Fibroblast of skin of scalp (primary cell): ENCODE results near the gene ADCY4.
A peak's percentile ranks its signal among the peaks of the same experiment; 100 is the strongest.

Experiments used
- DNase-seq: peaks from one replicate; pipeline ENCODE4 v3.0.0-alpha.2; 2013

Gene ADCY4

DNA sequence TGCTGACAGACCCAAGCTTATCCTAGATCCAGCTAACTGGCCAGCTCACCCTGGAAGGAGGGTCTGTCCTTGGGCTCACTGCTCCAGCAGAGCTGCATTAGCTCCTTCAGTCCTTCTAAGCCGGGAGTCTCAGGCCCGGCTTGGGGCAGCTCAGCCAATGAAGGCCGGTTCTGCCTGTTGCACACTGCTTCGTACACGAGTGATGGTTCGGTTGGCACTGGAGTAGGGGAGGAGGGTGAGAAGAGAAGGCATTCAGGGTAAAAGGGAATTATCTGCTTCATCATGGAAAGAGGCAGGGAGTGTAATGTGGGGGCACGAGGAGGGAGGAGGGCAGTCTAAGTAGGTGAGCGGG lies 2.9 kb upstream of the ADCY4 start:
- DNase-seq: no peak

DNA sequence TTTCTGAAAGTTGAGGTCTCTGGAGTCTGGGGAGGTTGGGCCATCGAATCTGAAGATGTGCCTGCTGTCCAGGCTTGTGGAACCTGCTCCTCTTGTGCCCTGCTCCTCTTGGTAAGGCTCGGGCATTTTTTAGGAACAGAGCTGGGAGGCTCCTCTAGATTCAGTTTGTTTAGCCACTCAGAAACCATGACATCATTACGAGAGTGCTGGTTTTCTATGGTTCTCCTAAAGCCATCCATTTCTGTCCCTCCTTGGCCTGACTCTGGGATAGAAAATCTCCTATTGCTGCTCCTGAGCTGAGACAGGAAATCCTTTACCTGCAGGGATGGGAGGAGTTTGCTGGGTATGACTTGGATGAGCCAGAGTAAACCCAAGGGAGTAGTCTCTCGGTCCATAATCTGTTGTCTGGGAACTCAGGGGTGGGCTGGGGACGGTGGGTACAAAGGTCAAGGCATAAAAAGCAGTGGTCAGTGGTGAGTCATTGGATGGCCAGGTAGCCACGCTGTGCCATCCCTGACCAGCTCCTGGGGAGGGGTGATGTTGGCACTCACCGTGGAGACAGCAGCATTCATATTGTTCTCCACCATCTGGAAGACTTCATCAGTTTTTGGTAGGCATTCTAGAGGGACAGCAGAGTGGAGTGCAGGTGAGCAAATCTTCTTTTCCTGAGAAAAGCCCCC lies 2.4 kb upstream of the ADCY4 start:
- DNase-seq: no peak

DNA sequence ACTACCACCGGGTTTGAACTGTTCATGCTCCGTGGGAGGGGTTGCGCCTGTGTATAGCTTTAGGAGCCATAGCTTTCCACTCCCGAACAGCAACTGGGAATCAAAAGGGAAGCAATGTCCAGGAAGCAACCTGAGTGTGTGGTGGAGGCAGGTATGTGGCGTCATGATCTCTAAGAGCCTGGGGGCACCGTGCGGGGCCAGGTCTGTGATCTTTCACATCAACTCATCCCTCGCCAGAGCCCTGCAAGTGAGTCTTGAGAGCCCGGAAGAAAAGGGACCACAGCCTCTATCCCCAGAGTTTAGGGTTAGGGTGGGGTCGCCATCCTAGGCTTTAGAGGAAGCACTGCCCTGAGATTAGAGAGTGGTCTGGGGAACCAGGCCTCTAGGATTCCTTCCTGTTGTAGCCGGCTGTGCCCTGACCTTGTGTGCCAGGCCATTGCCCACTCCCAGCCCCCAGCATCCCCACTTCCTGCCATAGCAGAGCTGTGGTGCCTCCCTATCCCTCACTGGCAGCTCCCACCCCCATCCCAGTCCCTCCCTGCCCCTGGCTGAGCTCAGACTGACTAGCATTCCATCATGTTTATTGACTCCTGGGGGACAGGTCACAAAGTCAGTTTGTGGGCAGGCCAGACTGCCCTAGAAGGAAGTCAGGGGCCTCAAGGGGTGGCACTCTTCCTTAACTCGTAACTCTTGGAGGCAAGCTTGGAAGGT lies 745 bp upstream of the ADCY4 start:
- peak; percentile 30 for DNase-seq

DNA sequence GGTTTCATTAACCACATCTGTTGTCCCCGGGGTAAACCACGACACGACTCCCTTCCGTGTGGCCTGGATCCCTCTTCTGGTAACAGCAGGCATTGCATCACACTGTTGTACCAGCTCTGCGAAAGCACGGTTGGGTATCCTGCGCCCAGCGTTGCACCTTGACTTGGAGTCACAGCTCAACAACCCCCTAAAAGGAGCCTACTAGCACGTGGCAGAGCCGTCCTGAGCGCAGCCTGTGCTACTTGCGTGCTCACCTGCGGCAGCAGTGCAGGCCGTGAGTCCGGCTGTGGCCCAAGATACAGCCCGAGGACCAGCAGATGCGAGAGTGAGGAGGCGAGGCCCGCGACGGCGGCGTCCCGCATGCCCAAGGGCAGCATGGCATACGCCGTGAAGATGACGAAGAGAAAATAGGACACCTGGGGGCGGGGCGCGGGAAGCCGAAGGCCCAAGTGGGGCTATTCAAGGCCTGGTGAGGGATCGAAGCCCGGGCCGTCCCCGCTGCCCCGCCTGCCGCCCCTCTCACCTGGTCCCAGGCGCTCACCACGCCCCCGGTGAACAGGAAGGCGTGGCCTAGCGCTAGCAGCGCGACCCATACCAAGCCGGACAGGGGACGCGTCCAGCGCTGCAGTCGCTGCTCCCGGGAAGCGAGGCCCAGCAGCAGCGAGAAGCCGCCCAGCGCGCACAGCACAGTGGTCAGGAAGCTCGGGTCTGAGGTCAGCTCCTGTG lies 2.4 kb downstream of the ADCY4 start:
- peak; percentile 74 for DNase-seq

DNA sequence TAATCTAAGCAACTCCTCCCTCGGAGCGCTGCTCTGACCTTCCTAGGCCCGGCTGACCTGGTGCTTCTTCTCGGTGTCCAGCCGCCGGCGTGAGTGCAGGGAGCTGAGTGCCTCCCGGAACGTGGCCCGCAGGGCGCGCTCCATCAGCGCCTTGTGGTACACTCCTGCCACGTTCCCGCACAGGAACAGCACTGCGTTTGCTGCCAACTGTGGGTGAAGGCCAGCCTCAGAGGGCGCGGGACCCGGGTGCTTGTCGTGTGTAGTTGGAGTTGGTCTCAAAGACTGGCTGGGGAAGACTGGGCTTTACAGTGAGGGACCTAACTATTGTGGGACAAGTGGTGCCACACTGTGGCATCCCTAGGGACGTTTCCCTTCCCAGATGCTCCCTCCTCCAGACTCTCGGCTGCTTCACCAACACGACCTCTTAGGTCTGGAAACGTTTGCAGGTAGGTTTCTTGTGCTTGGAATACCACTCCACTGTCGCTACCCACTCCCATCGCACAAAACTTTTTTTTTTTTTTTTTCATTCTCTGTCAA lies 3.1 kb downstream of the ADCY4 start:
- DNase-seq: no peak

GRCh38 chr14:24330973-24331674 lies 3.7 kb downstream of the ADCY4 start:
- no peak for DNase-seq

DNA sequence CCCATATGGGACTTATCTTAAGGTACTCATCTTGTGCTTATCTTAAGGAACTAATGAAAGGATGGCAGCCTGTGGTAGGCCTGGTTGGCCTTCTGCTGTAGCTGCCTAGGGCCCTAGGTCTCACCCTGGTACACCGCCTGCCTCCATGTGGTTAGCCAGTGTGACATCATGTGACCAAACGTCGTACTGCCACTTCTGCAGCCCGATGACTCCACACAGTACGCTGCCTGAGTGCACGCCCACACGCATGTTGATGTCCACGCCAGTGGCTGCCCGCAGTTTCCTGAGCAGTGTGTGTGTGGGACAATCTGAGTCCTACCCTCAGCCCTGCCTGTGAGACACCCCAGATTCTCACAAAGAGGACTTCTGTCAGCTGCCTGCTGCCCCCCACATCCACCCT lies 5.1 kb downstream of the ADCY4 start:
- DNase-seq: no peak

- DNase-seq: no peak
Observed at GRCh38 chr14:24329073-24329663, 5.7 kb downstream of the ADCY4 start.

- peak; percentile 26 for DNase-seq
Observed at GRCh38 chr14:24327914-24328313, 7.0 kb downstream of the ADCY4 start.

GRCh38 chr14:24327303-24327702 lies 7.6 kb downstream of the ADCY4 start:
- DNase-seq: no peak

- no peak for DNase-seq
Observed at GRCh38 chr14:24325963-24326362, 8.9 kb downstream of the ADCY4 start.

- DNase-seq: no peak
Observed at GRCh38 chr14:24325041-24325530, 9.8 kb downstream of the ADCY4 start.

GRCh38 chr14:24324024-24324423 lies 10.8 kb downstream of the ADCY4 start:
- DNase-seq: no peak

DNA sequence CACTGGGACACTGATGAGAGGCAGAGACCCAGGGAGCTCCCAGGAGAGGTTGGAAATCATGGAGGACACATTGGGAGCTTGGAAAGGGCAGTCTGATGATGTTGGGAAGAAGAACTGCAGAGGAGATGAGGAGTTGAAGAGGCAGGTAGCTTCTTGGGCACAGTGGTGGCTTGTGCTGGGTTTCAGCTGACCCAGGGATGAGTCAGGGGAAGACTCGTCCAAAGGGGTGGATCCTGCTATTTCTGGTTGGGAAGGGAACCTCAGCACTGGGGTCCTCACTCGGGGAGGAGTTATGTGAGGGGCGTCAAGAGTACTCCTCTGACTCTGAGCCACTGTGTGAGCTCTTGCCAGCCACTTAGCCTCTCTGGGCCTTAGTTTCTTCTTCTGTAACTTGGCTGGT lies 11.5 kb downstream of the ADCY4 start:
- DNase-seq: no peak

DNA sequence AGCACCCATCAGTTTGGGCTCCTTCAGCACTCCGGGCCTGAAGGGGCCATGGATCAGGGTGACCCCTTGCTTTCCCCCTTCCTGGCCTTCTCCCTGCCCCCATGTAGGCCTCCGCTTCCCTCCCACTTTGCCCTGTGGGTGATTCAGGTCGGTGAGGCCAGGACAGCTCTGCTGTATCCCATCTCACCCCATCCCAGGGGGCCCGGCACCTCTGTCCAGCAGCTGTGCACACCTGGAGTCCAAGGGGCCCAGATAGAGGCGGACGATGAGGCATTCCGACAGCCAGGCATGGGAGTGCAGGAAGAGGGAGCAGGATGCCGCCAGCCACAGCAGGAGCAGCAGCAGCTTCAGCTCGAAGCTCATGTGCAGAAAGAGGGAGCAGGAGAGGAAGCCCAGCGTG lies 12.2 kb downstream of the ADCY4 start:
- DNase-seq: no peak

DNA sequence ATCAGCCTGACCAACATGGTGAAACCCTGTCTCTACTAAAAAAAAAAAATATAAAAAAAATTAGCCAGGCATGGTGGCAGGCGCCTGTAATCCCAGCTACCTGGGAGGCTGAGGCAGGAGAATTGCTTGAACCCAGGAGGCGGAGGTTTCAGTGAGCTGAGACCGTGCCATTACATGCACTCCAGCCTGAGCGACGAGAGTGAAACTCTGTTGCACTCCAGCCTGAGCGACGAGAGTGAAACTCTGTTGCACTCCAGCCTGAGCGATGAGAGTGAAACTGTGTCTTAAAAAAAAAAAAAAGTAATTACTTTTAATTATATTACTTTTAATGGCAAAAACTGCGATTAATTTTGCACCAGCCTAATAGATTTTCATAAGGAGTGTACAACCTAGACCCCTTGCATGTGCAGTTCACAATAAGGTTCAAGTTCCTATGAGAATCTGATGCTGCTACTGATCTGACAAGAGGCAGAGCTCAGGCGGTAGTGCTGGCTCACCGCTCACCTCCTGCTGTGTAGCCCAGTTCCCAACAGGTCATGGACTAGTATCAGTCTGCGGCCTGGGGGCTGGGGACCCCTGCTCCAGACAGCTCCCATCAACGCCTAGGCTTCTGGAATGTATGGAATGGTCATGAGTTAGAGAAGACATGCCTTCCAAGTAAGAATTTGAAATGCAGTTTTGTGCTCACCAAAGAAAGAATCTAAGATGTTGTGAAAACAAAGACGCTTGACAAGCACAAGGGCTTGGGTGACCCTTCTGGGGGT lies 13.5 kb downstream of the ADCY4 start:
- peak; percentile 34 for DNase-seq

- DNase-seq: no peak
Observed at GRCh38 chr14:24317141-24317928, 17.5 kb downstream of the ADCY4 start.

GRCh38 chr14:24316597-24316950 lies 18.3 kb downstream of the ADCY4 start:
- DNase-seq: no peak

DNA sequence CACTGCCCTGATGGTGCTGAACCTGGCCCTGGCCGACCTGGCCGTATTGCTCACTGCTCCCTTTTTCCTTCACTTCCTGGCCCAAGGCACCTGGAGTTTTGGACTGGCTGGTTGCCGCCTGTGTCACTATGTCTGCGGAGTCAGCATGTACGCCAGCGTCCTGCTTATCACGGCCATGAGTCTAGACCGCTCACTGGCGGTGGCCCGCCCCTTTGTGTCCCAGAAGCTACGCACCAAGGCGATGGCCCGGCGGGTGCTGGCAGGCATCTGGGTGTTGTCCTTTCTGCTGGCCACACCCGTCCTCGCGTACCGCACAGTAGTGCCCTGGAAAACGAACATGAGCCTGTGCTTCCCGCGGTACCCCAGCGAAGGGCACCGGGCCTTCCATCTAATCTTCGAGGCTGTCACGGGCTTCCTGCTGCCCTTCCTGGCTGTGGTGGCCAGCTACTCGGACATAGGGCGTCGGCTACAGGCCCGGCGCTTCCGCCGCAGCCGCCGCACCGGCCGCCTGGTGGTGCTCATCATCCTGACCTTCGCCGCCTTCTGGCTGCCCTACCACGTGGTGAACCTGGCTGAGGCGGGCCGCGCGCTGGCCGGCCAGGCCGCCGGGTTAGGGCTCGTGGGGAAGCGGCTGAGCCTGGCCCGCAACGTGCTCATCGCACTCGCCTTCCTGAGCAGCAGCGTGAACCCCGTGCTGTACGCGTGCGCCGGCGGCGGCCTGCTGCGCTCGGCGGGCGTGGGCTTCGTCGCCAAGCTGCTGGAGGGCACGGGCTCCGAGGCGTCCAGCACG lies 18.9 kb downstream of the ADCY4 start:
- DNase-seq: peak; percentile 26

GRCh38 chr14:24315243-24315806 lies 19.5 kb downstream of the ADCY4 start:
- DNase-seq: no peak
